Activated naive CD8-positive, alpha-beta T cell treated with anti-CD3 and anti-CD28 coated beads, Interleukin-2, amount 10 ng/mL, durations not matched to agents 7 days and 5 days (primary cell): ENCODE measurements around the gene RAB34. TPM values are rescaled to one million over a fixed set of nuclear protein-coding genes. Genes with fewer than 3 reads are reported as not detected.
"Not testable (repeated sequence)": the region's sequence is repeated elsewhere in the genome, so short reads cannot be mapped to it uniquely, and the experiment has no call there.

Experiments
- ATAC-seq: fragments of 150-1000 bp; cut with Tn5 transposase; one replicate; pipeline ENCODE4 v1.10.0; 2021; ENCODE audit warnings: low read depth, moderate library complexity
- POLR2A ChIA-PET: fragments of 350-600 bp; sonication (Branson Sonifier 250); formaldehyde crosslinking; loops from one replicate; lab custom pipeline; 2021; ENCODE audit warnings: antibody characterized with exemption; lab: Charles Lee
- DNase-seq: peaks from one replicate; pipeline ENCODE4 v3.0.0; 2021
- H3K27ac Mint-ChIP-seq: one replicate; pipeline ENCODE4 v1.8.0; 2022; ENCODE audit warnings: mild to moderate bottlenecking, mixed read lengths
- H3K27me3 Mint-ChIP-seq: one replicate; pipeline ENCODE4 v1.8.0; 2022; ENCODE audit warnings: mild to moderate bottlenecking, moderate library complexity, mixed read lengths
- H3K36me3 Mint-ChIP-seq: one replicate; pipeline ENCODE4 v1.8.0; 2021; ENCODE audit warnings: mild to moderate bottlenecking, mixed read lengths
- H3K4me1 Mint-ChIP-seq: one replicate; pipeline ENCODE4 v1.8.0; 2021; ENCODE audit warnings: mixed read lengths
- H3K4me3 Mint-ChIP-seq: one replicate; pipeline ENCODE4 v1.8.0; 2022; ENCODE audit warnings: mild to moderate bottlenecking, moderate library complexity, mixed read lengths
- H3K9me3 Mint-ChIP-seq: one replicate; pipeline ENCODE4 v1.8.0; 2021; ENCODE audit warnings: mixed read lengths
- total RNA-seq, 2 experiments: library from RNA; stranded (reverse); gene quantifications; one replicate each; pipeline ENCODE4 v1.2.3, GENCODE V29; 2021

RAB34 gene
- total RNA-seq, 2 experiments from 2014 or later = 7.3 to 8.2 TPM

GRCh38 chr17:28743243-28744103 lies 25.8 kb upstream of the RAB34 start, which contains the start of gene TRAF4:
TSS of gene TRAF4 (plus strand) at chr17:28744011. CDS start at chr17:28744113, 102 bp downstream.
- peaks cover 26% of the 10 kb centered on the region for H3K4me1 Mint-ChIP-seq

GRCh38 chr17:28741358-28742349 lies 24.0 kb upstream of the RAB34 start:
- H3K4me3 Mint-ChIP-seq = no peak overlapping the region
- H3K9me3 Mint-ChIP-seq = no peaks in the 10 kb centered on the region
- no peak for ATAC-seq
- H3K36me3 Mint-ChIP-seq = peaks cover 14% of the 10 kb centered on the region
- POLR2A ChIA-PET = interaction anchor here (1.0 to 3.6 kb wide), 3 partner anchors 13 to 22 kb away, joined by 4 to 19 read pairs (median 4); partner anchors contain the start of genes NEK8, RPL23A and TLCD1
- no peak overlapping the region for H3K27ac Mint-ChIP-seq
- no peak for DNase-seq
- H3K27me3 Mint-ChIP-seq = no peaks in the 10 kb centered on the region
- peaks cover 29% of the 10 kb centered on the region for H3K4me1 Mint-ChIP-seq

More at GRCh38 chr17:28743243-28744103, 25.8 kb upstream of the RAB34 start, which contains the start of gene TRAF4:
- peak within 1 kb of the TSS; percentile 88 for H3K27ac Mint-ChIP-seq
- POLR2A ChIA-PET = interaction anchor here (0.7 to 13.1 kb wide), 8 partner anchors 8 to 408 kb away, joined by 3 to 266 read pairs (median 4); partner anchors contain the start of genes NEK8, RPL23A, TLCD1 and TNFAIP1
- peak within 1 kb of the TSS; percentile 91 for H3K4me3 Mint-ChIP-seq
- ATAC-seq (peak; percentile 86), DNase-seq (peak; percentile 88)
- peaks cover 9% of the 10 kb centered on the region for H3K36me3 Mint-ChIP-seq
- no peaks in the 10 kb centered on the region for H3K27me3 Mint-ChIP-seq
- H3K9me3 Mint-ChIP-seq = no peaks in the 10 kb centered on the region

- Mint-ChIP-seq H3K4me1 (peaks cover 22% of the 10 kb centered on the region), H3K27ac (no peak overlapping the region), H3K4me3 (no peak overlapping the region), H3K9me3 (no peaks in the 10 kb centered on the region), H3K27me3 (no peaks in the 10 kb centered on the region), H3K36me3 (peaks cover 15% of the 10 kb centered on the region)
- POLR2A ChIA-PET = interaction anchor here (1.0 to 3.6 kb wide), 3 partner anchors 12 to 21 kb away, joined by 4 to 19 read pairs (median 4); partner anchors contain the start of genes NEK8, RPL23A and TLCD1
- ATAC-seq = no peak
- no peak for DNase-seq
These were observed 23.0 kb upstream of the RAB34 start for GRCh38 chr17:28740406-28741357.

GRCh38 chr17:28738680-28739384 lies 21.2 kb upstream of the RAB34 start:
- peaks cover 19% of the 10 kb centered on the region for H3K4me1 Mint-ChIP-seq
- no peaks in the 10 kb centered on the region for H3K27me3 Mint-ChIP-seq
- ATAC-seq (peak; percentile 12), DNase-seq (no peak)
- H3K9me3 Mint-ChIP-seq = no peaks in the 10 kb centered on the region
- H3K4me3 Mint-ChIP-seq = peak overlapping the region; percentile 1
- peak overlapping the region; percentile 83 for H3K27ac Mint-ChIP-seq
- H3K36me3 Mint-ChIP-seq = peaks cover 18% of the 10 kb centered on the region
- POLR2A ChIA-PET = interaction anchor here (1.3 to 3.6 kb wide), 2 partner anchors 10 to 12 kb away, joined by 4 to 19 read pairs; partner anchors contain the start of genes NEK8 and TLCD1

GRCh38 chr17:28737770-28738679 lies 20.4 kb upstream of the RAB34 start:
- POLR2A ChIA-PET = interaction anchor here (0.7 to 1.3 kb wide), 2 partner anchors 12 to 17 kb away, joined by 3 to 4 read pairs; partner anchors contain the start of gene TLCD1
- H3K27me3 Mint-ChIP-seq = no peaks in the 10 kb centered on the region
- peak overlapping the region; percentile 1 for H3K4me3 Mint-ChIP-seq
- no peaks in the 10 kb centered on the region for H3K9me3 Mint-ChIP-seq
- DNase-seq (no peak), ATAC-seq (no peak)
- H3K27ac Mint-ChIP-seq = peak overlapping the region; percentile 83
- peaks cover 18% of the 10 kb centered on the region for H3K4me1 Mint-ChIP-seq
- peaks cover 18% of the 10 kb centered on the region for H3K36me3 Mint-ChIP-seq

GRCh38 chr17:28737316-28737715 lies 19.6 kb upstream of the RAB34 start:
- Mint-ChIP-seq H3K4me1 (peaks cover 18% of the 10 kb centered on the region), H3K27ac (no peak overlapping the region), H3K4me3 (no peak overlapping the region), H3K27me3 (no peaks in the 10 kb centered on the region), H3K36me3 (peaks cover 18% of the 10 kb centered on the region), H3K9me3 (no peaks in the 10 kb centered on the region)
- no peak for DNase-seq
- POLR2A ChIA-PET = interaction anchor here (0.7 kb wide), 1 partner anchor 16 kb away, joined by 3 read pairs; no protein-coding TSS in a partner anchor
- no peak for ATAC-seq

GRCh38 chr17:28735913-28736769 lies 18.5 kb upstream of the RAB34 start:
- H3K4me1 Mint-ChIP-seq = peaks cover 19% of the 10 kb centered on the region
- not testable (repeated sequence) for H3K4me3 Mint-ChIP-seq, H3K27ac Mint-ChIP-seq, DNase-seq, H3K9me3 Mint-ChIP-seq, ATAC-seq, H3K27me3 Mint-ChIP-seq
- POLR2A ChIA-PET = interaction anchor here (0.9 kb wide), 1 partner anchor 7 kb away, joined by 4 read pairs; the partner anchor contains the start of gene TRAF4
- peaks cover 20% of the 10 kb centered on the region for H3K36me3 Mint-ChIP-seq

GRCh38 chr17:28735242-28735722 lies 17.6 kb upstream of the RAB34 start:
- Mint-ChIP-seq H3K9me3 (no peaks in the 10 kb centered on the region), H3K36me3 (peaks cover 16% of the 10 kb centered on the region), H3K27me3 (no peaks in the 10 kb centered on the region), H3K4me1 (peaks cover 17% of the 10 kb centered on the region), H3K4me3 (no peak overlapping the region), H3K27ac (peak overlapping the region; percentile 70)
- POLR2A ChIA-PET = interaction anchor here (0.8 to 0.9 kb wide), 2 partner anchors 8 to 9 kb away, joined by 3 to 4 read pairs; partner anchors contain the start of genes TLCD1 and TRAF4
- ATAC-seq (peak; percentile 14), DNase-seq (no peak)

- no peaks in the 10 kb centered on the region for H3K27me3 Mint-ChIP-seq
- DNase-seq = no peak
- no peak overlapping the region for H3K4me3 Mint-ChIP-seq
- POLR2A ChIA-PET = interaction anchor here (0.6 to 1.4 kb wide), 4 partner anchors 8 to 84 kb away, joined by 3 to 4 read pairs (median 4); partner anchors contain the start of genes TLCD1 and TRAF4
- no peaks in the 10 kb centered on the region for H3K9me3 Mint-ChIP-seq
- peak overlapping the region; percentile 70 for H3K27ac Mint-ChIP-seq
- ATAC-seq = no peak
- peaks cover 15% of the 10 kb centered on the region for H3K36me3 Mint-ChIP-seq
- peaks cover 17% of the 10 kb centered on the region for H3K4me1 Mint-ChIP-seq
These were observed 17.1 kb upstream of the RAB34 start for GRCh38 chr17:28734712-28735241.
